HG02678 (cell line): ENCODE measurements around the gene MED13L.
"Not testable (repeated sequence)": the region's sequence is repeated elsewhere in the genome, so short reads cannot be mapped to it uniquely, and the experiment has no call there.

Source experiments
- ATAC-seq: cut with Tn5 transposase; IDR thresholded peaks from one replicate; pipeline ENCODE4 v1.9.1; 2021; ENCODE audit warnings: mild to moderate bottlenecking, moderate library complexity; ENCODE audit not compliant: unreplicated experiment

Gene MED13L

DNA sequence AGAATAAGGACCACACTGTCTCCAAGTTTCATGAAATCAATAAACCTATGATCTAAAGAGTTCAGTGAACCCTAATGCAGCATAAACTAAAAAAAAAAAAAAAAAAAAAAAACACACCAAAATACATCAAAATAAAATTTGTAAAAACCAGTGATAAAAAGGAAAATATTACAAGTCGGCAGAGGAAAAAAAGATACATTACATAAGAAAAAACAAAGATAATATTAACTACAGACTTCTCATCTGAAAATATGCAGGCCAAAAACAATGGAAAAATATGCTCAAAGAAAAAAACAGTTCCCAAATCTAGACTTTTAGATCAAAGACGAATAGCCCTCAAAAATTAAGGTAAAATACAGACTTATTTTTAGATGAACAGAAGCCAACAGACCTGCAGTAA, 27.6 kb downstream of the MED13L start:
- ATAC-seq: no peak

- no peak for ATAC-seq
These were observed 28.6 kb downstream of the MED13L start for GRCh38 chr12:116248930-116249329.

- ATAC-seq: no peak
These were observed 29.1 kb downstream of the MED13L start for GRCh38 chr12:116248433-116248832.

GRCh38 chr12:116247377-116247776, 30.1 kb downstream of the MED13L start:
- no peak for ATAC-seq

- no peak for ATAC-seq
These were observed 30.9 kb downstream of the MED13L start for GRCh38 chr12:116246490-116247179.

DNA sequence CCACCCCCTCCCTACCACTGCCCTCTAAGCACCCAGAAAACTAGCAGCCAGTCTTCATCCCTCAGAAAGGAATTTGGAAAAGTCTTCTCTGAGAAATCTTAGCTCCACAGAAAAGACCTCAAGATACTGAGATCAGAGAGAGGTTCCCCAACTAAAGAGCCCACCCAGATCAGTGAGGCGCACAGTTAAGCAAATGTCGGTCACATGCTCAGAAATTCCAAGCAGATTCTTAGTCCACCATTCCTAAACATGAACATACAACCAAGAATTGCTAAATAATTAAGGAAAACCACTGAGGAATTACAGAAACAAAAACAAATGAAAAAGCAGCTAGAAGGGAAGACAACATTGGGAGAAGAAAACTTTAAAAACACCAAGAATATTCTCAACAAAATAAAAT, 32.3 kb downstream of the MED13L start:
- no peak for ATAC-seq

- no peak for ATAC-seq
These were observed 32.9 kb downstream of the MED13L start for GRCh38 chr12:116244474-116245090.

GRCh38 chr12:116244001-116244400, 33.5 kb downstream of the MED13L start:
- ATAC-seq: no peak

- ATAC-seq: no peak
These were observed 34.8 kb downstream of the MED13L start for GRCh38 chr12:116242740-116243139.

GRCh38 chr12:116241157-116241759, 36.2 kb downstream of the MED13L start:
- no peak for ATAC-seq

- not testable (repeated sequence) for ATAC-seq
These were observed 38.8 kb downstream of the MED13L start for GRCh38 chr12:116238570-116239119.

- no peak for ATAC-seq
These were observed 39.3 kb downstream of the MED13L start for GRCh38 chr12:116238149-116238548.

- ATAC-seq: no peak
These were observed 40.5 kb downstream of the MED13L start for GRCh38 chr12:116236976-116237375.

DNA sequence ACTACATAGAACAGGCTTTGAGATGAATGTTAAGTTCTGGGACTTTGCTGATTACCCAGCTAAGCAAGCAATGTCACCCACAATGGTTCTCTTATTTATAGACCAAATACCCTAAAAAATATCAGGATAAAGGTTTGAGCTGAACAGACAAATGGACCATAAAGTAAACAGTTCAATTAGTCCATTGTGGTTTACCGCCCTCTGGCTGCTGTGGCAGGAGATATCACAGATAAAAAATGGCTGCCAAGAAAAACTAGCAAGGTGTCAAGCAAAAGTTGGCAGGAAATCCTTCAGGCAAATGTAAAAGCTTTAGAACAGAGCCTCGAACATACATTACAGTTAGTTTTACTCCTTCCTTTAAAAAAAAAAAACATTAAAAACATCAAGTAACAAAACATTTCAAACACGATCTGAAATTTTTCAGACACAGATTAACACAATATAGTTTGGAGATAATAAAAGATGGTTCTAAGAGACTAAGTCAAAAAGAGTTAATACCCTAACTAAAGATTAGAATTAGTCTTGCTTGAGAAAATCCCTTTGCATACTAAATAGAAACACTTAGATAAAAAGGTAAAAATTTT, 41.3 kb downstream of the MED13L start:
- ATAC-seq: no peak

GRCh38 chr12:116234148-116234547, 43.3 kb downstream of the MED13L start:
- not testable (repeated sequence) for ATAC-seq

DNA sequence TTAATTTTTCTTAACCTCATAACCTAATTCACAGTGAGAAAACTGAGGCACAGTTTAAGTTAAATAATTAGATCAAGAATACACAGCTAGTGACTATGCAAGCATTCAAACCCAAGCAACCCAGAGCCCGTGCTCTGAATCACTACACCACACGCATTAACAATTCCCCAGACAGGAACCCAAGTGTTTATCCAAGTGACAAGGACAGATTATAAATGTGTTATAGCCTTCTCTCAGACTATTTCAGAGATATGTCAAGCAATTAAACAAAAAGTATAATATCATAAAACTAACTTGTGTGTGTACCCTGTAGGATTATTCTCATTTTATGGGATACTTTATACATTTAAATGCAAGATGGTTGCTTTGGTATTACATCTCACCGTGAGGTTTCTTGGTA, 43.8 kb downstream of the MED13L start:
- no peak for ATAC-seq

DNA sequence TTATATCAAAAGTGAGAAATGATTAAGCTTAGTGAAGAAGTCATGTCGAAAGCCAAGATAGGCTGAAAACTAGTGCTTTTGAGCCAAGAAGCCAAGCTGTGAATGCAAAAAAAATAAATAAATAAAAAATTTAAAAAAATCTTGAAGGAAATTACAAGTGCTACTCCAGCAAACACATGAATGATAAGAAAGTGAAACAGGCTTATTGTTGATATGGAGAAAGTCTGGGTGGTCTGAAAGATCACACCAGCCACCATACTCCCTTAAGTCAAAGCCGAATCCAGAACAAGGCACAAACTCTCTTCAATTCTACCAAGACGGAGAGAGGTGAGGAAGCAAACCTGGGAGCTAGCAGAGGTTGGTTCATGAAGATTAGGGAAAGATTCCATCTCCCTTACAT, 49.7 kb downstream of the MED13L start:
- no peak for ATAC-seq

GRCh38 chr12:116226026-116226425, 51.5 kb downstream of the MED13L start:
- ATAC-seq: no peak

DNA sequence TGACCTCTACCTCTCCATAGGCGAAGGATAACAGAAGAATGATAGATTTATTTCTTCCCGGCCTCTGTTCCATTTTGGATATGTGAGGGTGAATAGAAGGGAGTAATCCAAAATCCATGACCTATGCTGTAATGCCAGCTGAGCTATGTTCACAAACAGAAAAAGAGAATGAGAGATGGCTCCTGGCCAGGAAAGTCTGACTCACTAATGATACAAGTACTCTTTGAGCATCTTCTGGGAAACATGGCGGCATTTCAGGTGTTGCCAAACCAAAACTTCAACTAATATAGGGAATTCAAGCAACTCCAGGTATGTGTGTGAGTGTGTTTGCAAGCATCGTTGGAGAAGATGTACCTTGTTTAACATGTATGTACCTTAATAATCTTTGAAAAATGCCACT, 55.1 kb downstream of the MED13L start:
- no peak for ATAC-seq

DNA sequence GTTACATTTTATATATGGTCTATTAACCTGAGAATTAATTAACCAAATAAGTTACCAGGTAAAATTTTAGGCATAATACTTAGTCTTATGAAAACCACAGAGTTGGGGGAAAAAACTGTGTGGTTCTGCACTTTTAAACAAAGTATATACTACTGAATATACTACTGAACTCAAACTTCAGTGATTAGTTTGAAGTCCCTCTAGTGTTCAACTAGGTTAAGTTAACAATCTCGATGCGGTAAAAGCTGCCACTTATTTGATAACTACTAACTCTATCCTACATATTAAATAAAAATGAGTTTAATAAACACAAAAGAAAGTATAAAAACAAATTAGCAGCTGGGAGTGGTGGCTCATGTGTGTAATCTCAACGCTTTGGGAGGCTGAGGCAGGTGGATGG, 56.7 kb downstream of the MED13L start:
- no peak for ATAC-seq

GRCh38 chr12:116217045-116217735, 60.3 kb downstream of the MED13L start:
- no peak for ATAC-seq
